Dedifferentiated amniotic fluid mesenchymal stem cell (primary cell): Measurements from ENCODE around the gene MANSC1.
A peak's percentile ranks its signal among the peaks of the same experiment; 100 is the strongest.
"Not testable (repeated sequence)": the region's sequence is repeated elsewhere in the genome, so short reads cannot be mapped to it uniquely, and the experiment has no call there.

Experiments
- DNase-seq: peaks from one replicate; pipeline ENCODE4 v3.0.0-alpha.2; 2016; ENCODE audit errors: extremely low spot score

The MANSC1 gene

GRCh38 chr12:12326262-12326661 is 23.8 kb downstream of the MANSC1 start:
- DNase-seq = no peak

GRCh38 chr12:12323591-12323990 is 26.5 kb downstream of the MANSC1 start:
- DNase-seq = no peak

- no peak for DNase-seq
Observed at GRCh38 chr12:12323118-12323517, 26.9 kb downstream of the MANSC1 start.

GRCh38 chr12:12319451-12320183 is 30.4 kb downstream of the MANSC1 start:
- no peak for DNase-seq

GRCh38 chr12:12315838-12316237 is 34.2 kb downstream of the MANSC1 start:
- no peak for DNase-seq

GRCh38 chr12:12310695-12311094 is 39.3 kb downstream of the MANSC1 start:
- DNase-seq = not testable (repeated sequence)

- DNase-seq = no peak
Observed at GRCh38 chr12:12305568-12306300, 44.3 kb downstream of the MANSC1 start.

GRCh38 chr12:12302976-12303375 is 47.1 kb downstream of the MANSC1 start:
- DNase-seq = no peak

GRCh38 chr12:12301122-12301521 is 48.9 kb downstream of the MANSC1 start:
- DNase-seq = no peak

GRCh38 chr12:12297201-12297830 is 52.7 kb downstream of the MANSC1 start:
- DNase-seq = no peak

GRCh38 chr12:12294215-12295005 is 55.6 kb downstream of the MANSC1 start:
- peak; percentile 17 for DNase-seq

- DNase-seq = no peak
Observed at GRCh38 chr12:12290206-12290605, 59.8 kb downstream of the MANSC1 start.

- DNase-seq = no peak
Observed at GRCh38 chr12:12286441-12286840, 63.6 kb downstream of the MANSC1 start.

- DNase-seq = peak; percentile 51
Observed at GRCh38 chr12:12282761-12283425, 67.1 kb downstream of the MANSC1 start.

GRCh38 chr12:12282202-12282601 is 67.8 kb downstream of the MANSC1 start:
- DNase-seq = no peak

GRCh38 chr12:12281134-12281533 is 68.9 kb downstream of the MANSC1 start:
- DNase-seq = no peak

GRCh38 chr12:12278899-12279298 is 71.1 kb downstream of the MANSC1 start:
- no peak for DNase-seq
